GM18517 (cell line): ENCODE measurements around the gene ZNF326.
"Not testable (repeated sequence)": the region's sequence is repeated elsewhere in the genome, so short reads cannot be mapped to it uniquely, and the experiment has no call there.

ENCODE experiments used
- ATAC-seq: cut with Tn5 transposase; IDR thresholded peaks from one replicate; pipeline ENCODE4 v1.9.1; 2021; ENCODE audit warnings: mild to moderate bottlenecking, moderate library complexity; ENCODE audit not compliant: unreplicated experiment

ZNF326 gene

DNA sequence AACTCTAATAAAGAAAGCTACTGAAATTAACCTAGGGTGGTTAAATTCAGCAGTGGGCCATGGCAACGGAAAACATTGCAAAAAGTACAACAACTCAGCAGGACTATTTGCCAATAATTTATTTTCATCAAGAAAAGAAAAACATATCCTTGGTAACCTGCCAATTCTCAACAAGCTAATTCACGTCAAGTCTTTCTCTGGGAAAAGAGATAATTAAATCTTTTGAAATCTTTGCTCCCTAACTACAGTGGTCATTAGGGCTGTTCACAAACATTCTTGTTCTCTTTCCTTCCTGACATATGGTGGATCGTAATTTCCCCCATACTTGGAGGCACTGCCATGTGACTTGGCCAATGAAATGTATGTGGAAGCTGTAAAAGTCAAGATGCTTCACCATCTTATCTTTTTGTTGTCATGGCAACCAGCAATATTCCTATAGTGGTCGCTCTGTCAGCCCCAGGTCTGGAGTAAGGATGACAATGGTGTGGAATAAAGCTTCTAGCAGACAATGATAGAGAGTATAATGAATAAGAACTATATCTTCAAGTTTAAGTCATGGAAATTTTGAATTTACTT lies 29.6 kb upstream of the ZNF326 start:
- no peak for ATAC-seq

DNA sequence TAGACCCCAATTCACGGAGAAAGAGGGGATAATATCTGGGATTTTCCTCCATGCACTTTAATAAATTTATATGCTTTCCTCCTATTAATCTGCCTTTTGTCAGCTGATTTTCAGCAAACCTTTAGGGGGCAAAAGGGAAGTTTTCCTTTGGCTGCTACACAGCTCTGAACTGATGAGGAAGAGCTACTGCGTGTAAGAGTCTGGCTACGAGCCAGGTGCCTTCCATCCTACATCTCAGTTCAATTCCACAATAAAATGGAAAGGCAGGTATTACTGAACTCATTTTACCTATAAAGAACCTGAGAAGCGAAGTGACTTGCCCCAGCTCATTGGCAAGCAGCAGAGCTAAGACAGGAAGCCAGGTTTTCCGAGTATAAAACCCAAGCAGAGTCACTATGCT lies 28.3 kb upstream of the ZNF326 start:
- no peak for ATAC-seq

DNA sequence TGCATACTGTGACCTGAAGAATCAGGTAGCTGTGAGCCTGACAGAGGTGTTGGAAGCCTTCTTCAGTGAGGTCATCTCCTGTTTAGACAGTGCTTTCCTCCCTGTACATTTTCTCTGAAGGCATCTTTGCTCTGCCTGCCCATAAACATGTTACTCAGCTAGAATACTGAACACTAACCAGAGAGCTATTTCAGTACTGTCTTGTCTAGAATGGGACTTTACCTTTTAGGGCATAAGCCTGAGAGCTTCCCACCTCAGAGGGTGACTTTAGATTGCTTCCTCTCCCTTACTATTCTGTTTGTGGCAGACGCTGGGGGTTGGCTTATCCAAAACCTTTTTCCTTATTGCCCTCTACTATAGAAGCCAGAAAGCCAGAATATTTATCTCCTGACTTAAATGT lies 23.3 kb upstream of the ZNF326 start:
- ATAC-seq: no peak

DNA sequence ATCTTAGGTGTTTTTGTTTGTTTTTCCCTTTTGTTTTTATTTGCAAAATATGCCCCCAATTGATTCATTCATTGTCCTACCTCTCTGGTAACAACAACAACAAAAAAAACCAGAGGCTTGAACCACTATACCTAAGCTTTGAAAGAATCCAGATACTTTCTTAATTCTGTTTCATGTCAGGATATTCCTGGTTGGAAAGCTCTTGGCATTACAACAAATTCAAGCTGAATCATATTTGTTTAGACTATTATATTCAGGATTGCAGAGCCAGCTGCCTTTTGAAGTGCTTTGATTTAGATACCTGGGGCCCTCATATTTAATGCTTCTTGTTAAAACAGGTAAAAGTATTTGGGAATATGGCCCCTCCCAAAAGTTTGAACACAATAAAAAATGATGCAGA lies 22.9 kb upstream of the ZNF326 start:
- no peak for ATAC-seq

DNA sequence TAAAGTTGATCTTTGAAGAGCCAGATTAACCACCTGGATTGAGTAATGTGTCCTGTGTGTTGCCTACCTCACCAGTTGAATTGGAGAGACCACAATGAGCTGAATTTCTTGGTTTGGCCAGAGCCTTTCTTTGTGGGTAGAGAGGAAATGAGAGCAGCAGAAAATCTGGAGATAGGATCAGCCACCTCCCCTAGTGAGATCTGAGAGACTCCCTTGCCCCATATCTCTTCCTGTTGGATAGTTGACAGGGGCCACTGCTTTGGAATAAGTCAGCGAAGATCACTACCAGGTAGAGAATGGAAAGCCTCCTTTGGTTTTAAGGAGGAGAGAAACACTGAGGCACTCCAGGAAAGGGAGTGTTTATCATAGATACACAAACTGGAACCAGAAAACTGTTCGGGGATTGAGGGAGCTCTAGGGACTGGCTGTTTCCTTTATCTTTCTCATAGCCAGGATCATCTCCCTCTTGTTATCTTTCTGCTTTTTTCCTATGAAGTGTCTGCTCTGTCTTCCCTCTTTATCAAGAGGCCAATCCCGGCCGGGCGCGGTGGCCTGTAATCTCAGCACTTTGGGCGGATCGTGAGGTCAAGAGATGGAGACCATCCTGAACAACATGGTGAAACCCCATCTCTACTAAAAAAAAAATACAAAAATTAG lies 21.3 kb upstream of the ZNF326 start:
- ATAC-seq: no peak

DNA sequence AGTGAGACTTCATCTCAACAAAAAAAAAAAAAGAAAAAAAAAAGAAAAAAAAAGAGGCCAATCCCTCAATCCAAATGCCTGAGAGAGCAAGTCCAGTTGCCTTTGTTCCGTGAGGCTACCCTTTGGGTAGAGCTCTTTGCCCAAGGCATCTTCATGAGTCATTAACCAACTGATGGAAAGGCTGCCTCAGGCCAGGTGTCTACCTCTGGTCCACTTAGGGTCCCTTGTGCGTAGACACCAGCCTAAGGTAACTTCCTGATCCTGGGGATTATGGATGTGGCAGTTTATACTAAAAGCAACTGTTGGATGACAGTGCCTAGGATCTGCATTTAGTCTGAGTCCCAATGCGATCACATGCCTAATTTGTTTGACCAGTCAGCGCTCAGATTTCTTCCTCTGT lies 20.7 kb upstream of the ZNF326 start:
- no peak for ATAC-seq

DNA sequence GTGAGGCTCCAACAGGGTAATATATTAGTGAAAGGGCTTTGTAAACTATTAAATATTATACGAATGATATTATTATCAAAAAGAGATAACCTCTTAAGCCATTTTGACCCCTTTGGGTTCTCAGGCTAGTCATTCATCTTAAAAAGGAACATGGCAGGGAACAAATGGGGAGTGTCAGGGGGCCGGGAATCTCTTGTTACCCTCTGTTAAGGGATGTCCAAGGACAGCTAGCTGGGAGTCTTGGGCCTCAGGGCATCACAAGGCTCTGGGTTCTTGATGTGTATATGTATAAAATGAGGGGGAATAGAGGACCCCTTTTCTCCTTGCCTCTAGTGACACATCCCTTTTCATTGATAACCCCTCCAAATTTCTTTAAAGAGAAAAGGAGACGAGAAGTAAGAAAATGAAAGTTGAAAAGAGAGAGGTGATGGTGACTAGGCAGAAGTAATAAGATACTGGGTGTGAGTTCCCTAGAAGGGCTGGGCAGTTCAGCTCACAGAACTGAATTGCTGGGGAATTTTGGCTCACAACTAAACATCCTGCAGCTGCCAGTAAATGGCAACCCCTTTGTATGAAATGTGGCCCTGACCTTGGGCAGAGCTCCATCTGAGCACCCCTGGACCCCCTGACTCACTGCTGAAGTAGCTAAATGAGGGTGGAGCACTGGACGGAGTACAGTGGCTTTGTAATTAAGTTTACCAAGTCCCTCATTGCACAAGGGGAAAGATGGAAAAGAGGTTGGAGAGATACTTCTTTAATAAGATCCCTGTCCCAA lies 20.0 kb upstream of the ZNF326 start:
- no peak for ATAC-seq

DNA sequence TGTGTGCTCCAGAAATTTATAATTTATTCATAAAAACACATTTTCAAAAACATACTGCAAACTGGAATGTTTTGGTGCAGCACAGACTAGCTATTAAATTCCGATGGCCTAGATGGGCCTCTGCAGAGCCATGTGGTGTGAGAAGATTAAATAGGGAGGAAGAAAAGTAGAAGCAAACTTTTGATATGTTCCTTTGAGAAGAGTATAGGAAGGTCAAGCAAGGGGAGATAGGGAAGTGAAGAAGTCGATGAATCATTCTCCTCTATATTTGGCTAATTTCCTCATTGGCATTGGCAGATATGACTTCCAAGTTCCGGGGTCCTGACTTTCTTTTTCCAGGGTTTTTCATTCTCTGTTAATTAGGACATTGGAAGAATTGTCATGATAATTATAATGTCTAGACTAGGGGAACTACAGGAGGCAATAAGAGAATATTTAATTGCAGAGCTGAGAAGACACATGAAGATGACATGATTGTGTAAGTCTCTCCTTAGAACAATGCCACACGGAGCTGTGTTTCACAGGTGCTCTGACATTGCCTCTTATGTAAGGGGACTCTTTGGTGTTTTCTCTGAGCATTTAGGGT lies 19.3 kb upstream of the ZNF326 start:
- ATAC-seq: no peak

DNA sequence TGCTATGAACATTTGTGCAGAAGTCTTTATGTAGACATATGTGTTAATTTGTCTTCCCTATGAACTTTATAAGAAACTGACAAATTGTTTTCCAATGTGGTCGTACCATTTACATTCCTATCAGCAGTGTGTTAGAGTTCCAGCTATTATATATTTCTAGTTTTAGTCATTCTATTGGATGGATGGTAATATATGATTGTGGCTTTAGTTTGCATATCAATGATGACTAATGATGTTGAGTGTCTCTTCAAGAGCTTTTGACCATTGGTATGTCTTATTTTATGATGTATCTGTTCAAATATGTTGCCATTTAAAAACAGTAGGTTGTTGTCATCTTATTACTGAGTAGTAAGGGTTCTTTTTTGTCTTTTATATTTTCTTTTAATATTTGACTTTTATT lies 16.2 kb upstream of the ZNF326 start:
- no peak for ATAC-seq

DNA sequence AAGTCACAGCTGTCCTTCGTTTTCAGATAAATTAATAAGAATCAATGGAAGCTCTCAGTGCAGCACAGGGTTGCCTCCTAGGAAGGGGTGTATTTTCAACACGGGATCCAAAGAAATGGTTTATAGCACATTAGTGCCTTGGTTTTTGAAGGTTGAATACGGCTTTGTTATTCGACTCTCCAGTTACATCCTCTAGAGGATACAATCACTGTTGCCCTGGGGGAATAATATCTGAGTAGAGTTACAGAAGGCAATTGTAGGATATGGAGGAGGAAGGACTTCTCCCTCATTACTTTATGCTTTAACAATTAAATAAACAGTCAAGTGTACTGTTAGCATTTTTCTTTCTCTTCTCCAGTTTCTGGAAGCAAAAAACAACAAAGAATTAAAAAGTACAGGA lies 14.3 kb upstream of the ZNF326 start:
- no peak for ATAC-seq

DNA sequence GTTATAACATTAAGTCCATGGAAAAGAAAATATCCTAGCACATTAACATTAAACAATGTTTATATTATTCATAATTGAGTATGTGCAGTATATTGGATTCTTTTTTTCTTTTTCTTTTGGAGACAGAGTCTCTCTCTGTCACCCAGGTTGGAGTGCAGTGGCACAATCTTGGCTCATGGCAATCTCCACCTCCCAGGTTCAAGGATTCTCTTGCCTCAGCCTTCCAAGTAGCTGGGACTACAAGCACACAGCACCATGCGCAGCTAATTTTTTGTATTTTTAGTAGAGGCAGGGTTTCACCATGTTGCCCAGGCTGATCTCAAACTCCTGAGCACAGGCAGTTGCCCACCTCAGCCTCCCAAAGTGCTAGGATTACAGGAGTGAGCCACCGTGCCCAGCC lies 12.1 kb upstream of the ZNF326 start:
- not testable (repeated sequence) for ATAC-seq

DNA sequence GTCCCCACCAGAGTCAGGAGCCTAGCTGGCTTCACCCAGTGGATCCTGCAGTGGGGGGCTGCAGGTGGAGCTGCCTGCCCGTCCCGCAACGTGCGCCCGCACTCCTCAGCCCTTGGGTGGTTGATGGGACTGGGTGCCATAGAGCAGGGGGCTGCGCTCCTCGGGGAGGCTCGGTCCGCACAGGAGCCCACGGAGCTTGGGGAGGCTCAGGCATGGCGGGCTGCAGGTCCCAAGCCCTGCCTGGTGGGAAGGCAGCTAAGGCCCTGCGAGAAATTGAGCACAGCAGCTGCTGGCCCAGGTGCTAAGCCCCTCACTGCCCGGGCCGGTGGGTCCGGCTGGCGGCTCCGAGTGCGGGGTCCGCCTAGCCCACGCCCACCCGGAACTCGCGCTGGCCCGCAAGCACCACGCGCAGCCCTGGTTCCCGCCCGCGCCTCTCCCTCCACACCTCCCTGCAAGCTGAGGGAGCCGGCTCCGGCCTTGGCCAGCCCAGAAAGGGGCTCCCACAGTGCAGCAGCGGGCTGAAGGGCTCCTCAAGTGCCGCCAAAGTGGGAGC lies 10.3 kb upstream of the ZNF326 start:
- not testable (repeated sequence) for ATAC-seq

DNA sequence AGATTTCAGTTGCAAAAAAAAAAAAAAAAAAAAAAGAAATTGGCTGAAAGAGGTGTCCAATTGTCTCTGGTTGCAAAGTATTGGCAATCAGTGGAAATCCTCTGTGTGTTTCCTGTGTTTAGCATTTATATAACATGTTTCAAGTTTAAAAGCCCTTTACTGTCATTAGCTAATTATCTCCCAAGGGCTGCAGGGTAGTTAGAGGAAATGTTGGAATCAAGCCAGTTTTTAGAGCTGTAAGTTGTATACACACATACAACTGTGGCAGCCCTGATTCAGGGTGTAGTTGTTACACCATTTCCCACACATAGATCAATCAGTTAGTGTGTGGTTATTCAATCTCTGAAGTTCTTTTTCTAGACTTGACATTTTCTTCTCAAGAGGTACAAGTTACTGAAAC lies 8.9 kb upstream of the ZNF326 start:
- ATAC-seq: no peak

DNA sequence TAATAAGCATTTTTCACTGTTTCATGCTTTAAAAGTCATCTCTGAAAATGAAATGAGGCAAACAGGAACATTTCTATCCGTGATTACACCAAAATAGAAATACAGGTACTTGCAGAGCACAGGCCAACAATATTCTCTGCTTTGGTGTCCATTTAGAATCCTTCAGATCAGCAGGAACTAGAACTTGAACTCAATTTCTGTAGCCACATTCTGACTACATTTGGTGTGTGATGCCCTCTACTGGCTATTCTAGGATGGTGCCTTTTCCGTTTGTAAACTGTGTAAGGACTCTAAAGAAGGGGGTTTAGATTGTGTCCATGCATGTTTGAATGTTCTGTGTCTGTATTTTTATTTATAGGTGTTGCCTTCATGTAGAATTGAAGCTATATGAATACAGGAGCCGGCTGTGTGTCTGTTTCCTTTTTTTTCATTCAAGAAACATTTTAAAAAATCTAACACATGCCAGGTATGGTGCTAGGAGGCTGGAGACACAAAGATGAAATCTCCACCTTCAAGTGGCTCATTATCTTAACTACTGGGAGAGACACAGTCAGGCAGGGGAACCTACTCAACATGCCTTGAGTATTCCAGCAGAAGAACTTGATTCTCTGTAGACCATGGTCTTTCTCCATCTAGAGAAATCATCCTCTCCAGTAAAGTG lies 7.6 kb upstream of the ZNF326 start:
- peak; percentile 84 for ATAC-seq

DNA sequence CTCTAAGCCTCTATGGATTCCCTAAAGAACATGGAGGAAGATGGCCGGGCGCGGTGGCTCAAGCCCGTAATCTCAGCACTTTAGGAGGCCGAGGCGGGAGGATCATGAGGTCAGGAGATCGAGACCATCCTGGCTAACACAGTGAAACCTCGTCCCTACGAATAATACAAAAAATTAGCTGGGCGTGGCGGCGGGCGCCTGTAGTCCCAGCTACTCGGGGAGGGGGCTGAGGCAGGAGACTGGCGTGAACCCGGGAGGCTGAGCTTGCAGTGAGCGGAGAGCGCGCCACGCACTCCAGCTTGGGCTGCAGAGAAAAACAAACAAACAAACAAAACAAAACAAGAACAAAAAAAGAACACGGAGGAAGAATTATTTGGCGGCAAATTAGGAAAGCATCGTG lies 5.8 kb upstream of the ZNF326 start:
- ATAC-seq: no peak

DNA sequence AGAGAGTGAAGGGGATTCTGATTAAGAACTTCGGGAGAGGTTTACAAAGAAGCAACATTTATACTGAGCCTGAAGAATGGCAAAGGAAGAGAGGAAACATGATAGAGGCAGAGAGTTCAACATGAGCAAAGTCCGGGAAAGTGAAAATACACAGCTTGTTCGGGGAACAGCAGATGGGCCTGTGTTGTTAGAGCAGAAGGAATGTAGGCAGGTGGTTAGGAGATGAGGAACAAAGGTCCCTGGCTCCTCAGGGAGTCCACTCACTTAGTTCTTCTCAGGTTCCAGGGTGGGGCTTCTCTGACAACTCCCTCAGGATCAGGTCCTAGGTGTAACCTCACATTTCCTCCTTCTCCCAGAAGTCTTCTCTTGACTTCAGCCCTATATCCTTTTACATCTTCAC lies 5.1 kb upstream of the ZNF326 start:
- no peak for ATAC-seq

DNA sequence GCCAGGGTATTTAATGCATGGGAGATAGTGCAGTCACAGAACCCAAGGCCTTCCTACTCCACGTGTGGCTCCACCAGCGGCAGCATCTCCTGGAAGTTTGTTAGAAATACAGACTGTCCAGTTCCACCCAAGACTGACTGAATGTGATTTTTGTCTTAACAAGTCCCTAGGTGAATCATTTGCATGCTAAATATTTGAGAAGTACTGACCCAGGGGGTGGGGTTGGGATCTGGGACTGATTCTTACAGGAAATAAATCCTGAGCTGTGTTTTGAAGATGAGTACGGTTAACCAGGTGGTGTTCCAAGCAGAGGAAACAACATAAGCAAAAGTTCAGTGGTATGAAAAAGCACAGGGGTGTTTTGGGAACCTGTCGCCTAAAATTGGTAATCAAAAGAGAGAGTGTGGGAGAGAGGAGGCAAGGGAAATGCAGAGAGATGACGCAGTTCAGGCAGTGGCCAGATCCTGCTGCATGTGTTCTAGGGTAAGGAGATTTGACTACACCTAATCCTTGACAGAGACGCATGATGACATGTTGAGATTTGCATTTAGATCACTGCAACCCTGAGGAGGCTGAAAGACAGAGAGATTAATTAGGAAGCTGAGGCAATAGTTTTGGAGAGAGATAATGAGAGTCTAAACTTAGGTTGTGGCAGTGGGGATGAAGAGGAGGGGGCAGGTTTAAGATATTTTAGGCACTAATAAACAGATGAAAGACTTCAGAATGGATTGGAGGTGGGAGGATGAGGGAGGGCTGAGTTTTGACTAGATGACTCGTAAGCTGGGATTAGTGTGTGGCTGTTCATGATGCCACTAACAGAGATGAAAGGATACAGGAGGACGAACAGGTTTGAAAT lies 3.7 kb upstream of the ZNF326 start:
- ATAC-seq: no peak

DNA sequence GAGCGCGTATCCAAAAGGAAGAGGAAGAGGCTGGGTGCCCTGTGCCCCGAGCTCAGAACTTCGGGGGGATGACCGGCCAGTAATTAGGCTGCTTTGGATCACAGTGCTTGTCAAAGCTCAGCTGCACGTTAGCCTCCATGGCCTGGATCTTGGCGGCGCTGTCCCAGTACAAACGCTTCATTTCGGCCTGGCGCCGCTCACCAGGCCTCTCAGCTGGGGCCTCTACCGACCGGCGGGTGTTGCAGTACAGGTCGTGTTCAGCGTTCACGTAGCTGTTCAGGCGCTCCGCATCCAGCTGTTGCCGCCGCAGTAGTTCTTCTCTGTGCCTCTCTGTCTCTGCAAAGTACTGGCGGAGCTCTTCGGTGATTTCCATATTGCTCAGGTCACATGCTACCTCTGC lies 1.4 kb upstream of the ZNF326 start:
- no peak for ATAC-seq

DNA sequence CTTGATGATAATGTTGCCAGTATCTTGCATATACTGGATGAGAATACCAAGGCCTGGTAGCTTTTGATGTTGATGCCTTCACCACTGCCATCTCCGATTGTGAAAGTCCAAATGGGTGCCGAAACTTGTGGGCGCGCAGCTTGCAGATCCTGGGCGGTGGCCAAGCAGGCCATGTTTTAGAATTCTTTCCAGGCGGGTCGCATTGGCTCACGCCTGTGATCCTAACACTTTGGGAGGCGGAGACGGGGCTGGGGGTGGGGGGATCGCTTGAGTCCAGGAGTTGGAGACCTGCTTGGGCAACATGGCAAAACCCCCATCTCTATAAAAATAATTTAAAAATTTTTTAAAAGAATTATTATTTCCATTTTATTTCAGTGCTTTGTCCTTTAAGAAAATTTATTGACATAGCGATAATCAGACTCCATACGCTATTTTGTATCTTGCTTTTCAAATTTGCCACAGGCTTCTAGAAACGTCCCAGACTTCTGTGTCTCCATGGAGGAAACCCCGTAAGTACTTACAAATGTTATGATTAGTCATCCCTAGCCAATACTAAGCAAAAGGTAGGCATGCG lies 592 bp upstream of the ZNF326 start:
- no peak for ATAC-seq
